Measurements from ENCODE around the gene ZNF736. TPM values are rescaled to one million over a fixed set of nuclear protein-coding genes. Genes with fewer than 3 reads are reported as not detected.

Gene ZNF736
- 50.7 TPM for total RNA-seq

GRCh38 chr7:64313740-64314491 is at the start of gene ZNF736:
Gene ZNF736 (plus strand): TSS chr7:64313961. CDS start chr7:64314151, 190 bp downstream.

Other genes starting within 250 kb of the ZNF736 start
- gene ZNF735, start 106.8 kb upstream of the ZNF736 start, total RNA-seq: not detected
- not detected for gene ZNF679, start 85.5 kb upstream of the ZNF736 start, total RNA-seq
- 52.1 TPM for gene ZNF680, start 249.1 kb downstream of the ZNF736 start, total RNA-seq

Data from diencephalon (tissue), 1 donor.